Ramos (cell line): ENCODE results near the gene BARX2.

Source experiments
- in situ Hi-C: fragments of 300-500 bp; cut with MboI; formaldehyde crosslinking; loops from one replicate; pipeline ENCODE4 v1.14.3; 2022; ENCODE audit warnings: low sequenced_read_pairs; ENCODE audit not compliant: unreplicated experiment

BARX2 gene

GRCh38 chr11:129394709-129395108, 19.1 kb downstream of the BARX2 start:
- in situ Hi-C loops: no loop called here

DNA sequence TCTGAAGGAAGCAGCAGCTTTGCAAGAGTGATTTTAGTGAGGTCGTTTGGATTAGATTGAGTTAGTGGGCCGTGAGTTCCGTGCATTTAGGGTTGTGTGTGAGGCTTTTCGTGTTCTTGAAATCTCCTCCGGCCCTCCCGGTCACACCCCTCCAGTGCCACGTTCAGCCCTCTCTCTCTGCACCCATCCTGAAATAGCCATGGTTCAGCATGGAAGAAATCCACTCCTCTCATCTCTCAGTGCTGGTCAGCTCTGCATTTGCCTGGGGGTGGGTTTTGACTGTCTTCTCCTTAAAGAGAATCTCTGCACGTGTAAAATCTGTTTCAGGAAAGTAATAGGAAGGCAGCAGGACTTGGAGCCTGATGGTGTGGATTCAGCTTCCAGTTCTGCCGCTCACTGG, 19.8 kb downstream of the BARX2 start:
- in situ Hi-C loops: no loop called here

GRCh38 chr11:129395883-129396282, 20.2 kb downstream of the BARX2 start:
- in situ Hi-C loops: no loop called here

GRCh38 chr11:129396454-129396853, 20.8 kb downstream of the BARX2 start:
- in situ Hi-C loops: no loop called here

GRCh38 chr11:129402206-129403171, 26.8 kb downstream of the BARX2 start:
- in situ Hi-C loops: no loop called here

GRCh38 chr11:129404731-129405130, 29.1 kb downstream of the BARX2 start:
- in situ Hi-C loops: no loop called here

GRCh38 chr11:129408865-129409444, 33.3 kb downstream of the BARX2 start:
- in situ Hi-C loops: no loop called here

DNA sequence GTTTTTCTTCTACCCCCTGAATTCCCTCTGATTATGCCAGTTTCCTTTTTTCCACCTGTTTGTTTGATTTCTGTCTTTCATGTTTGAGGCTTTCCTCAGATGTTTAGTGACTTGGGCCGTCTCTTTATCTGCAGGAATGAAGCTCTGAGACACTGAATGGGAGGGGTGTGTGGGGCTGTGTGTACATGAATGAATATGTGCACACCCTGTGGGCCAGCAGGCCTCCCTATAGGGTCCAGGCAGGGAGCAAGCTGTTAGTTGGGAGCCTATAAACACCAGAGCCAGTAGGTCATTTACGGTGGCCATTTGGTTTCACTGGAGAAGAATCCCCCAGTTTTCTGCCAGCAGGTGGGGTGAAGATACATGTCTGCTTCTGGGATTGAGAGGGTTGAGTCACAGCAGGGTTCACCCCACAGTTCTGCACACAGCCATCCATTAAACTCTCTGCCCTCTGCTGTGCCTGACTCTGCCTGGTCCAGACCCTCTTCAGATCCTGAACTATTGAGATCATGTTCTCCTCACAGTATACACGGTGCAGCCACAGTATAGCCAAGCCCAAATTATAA, 34.8 kb downstream of the BARX2 start:
- in situ Hi-C loops: no loop called here

DNA sequence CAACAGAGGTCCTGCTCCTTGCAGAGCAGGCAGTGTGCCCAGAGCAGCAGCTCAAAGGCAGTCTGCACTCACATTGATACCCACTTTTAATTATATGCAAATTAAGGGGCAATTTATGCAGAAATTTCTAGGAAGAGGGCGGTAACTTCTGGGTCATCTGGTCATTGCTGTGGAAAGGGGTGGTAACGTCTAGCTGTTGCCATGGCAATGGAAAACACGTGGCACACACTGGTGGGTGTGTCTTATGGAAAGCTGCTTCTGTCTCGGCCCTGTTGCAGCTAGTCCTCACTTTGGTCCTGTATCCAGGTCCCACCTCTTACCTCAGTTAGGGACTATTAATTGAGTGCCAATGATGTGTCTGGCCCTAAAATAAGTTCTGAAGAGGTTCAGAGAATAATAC, 36.8 kb downstream of the BARX2 start:
- in situ Hi-C loops: no loop called here

DNA sequence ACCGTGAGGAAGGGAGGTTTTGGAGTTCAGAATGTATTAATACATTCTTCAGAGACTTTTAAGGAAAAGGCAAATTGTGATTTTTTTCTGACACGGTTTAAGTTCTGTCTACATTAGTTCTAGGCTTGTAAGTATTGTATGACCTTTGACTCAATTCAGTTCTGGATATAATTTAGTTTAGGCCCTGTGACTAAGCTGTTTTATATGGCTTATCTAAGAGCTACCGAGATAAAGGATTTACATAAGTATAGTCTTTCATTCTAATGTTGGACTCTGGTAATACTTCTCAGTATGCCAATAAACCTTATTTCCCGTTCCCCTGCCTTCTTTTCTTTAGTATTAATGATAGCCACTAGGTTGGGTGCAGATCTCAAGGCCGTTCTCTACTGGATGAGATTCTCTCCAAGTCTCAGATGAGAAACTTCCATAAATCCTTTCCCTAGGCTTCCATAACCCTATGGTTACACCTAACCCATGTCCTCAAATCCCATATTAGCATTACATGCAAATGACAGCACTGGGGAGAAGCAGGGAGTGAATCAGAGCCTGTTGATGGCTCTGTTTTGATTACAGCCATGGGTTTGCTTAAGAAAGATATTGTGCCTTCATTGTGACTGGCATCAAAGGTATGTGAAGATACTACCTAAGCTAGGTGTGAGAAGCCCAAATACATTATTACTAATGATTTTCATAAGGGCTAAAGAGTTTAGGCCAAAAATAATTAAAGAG, 38.7 kb downstream of the BARX2 start:
- in situ Hi-C loops: no loop called here

GRCh38 chr11:129416080-129416820, 40.6 kb downstream of the BARX2 start:
- in situ Hi-C loops: no loop called here

DNA sequence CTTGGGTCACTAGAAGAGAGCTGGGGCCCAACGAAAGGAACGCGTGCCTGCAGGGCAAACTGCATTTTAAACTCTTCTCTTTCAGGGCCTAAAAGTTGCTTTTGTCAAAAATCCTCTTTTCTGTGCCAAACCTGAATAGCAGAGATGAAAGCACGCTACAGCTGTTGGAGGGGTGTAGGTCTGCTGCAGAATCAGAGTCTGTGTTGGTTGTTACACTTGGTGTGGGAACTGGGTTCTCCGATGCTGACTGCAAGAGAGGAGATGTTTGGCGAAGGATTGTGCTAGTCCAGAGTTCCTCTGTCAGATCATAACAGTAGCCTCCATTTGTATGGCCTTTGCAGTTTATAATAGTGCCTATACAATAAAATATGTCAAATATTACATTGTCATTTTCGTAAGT, 41.8 kb downstream of the BARX2 start:
- in situ Hi-C loops: no loop called here

- in situ Hi-C loops: no loop called here
Measured at GRCh38 chr11:129418039-129418438, 42.4 kb downstream of the BARX2 start.

- in situ Hi-C loops: no loop called here
Measured at GRCh38 chr11:129419386-129419785, 43.7 kb downstream of the BARX2 start.

GRCh38 chr11:129423426-129423825, 47.8 kb downstream of the BARX2 start:
- in situ Hi-C loops: no loop called here

DNA sequence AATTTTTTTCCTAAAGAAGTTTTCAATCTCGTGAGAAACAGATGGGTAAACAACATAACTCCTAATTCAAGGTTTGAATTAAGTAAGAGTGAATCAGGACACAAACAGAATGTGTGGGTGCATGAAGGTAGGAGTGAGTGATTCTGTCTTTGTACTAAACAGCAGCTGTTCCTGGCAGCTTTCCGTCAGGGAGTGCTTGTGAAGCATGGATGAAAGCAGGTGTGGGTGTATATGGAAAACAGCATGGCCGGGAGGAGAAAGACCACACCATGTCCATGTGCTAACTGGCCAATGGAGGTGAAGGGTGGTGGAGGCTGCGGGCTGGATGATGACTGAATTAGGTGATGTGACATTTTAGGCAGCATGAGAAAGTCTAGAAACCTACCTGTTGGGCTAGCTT, 49.6 kb downstream of the BARX2 start:
- in situ Hi-C loops: no loop called here

DNA sequence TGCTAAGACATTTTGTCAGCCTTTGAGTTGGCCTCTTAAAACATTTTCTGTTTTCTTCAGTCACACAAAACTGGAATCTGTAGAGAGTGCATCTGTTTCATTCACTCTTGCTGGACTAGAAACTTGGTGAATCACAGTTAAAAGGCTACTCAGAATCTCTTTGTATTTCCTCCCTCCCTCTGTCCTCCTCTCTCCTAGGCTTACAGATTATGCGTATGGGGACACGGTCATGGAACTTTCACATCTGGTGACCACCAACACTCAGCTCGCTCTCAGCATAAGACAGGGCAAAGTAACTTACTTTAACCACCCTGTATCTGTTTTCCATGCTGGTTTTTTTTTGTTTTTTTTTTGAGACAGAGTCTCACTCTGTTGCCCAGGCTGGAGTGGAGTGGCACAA, 50.4 kb downstream of the BARX2 start:
- in situ Hi-C loops: no loop called here

DNA sequence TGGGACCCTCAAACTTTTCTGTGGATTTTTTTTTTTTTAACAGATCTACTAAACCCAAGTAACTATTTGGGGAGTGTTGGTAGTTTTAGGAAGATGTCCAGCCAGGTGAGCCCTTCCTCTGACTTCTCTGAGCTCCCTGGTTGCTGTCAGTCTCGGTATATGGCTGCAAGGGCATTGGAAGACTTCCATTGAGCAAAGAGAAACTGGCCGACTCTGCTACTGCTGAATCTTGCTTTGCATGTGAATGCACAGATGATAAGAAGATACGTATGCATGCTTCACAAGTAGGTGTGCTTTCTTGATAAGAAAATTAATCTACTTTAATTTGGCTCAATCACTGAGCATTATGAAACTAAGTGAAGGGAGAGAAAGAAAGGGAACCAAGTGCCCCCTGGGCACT, 51.1 kb downstream of the BARX2 start:
- in situ Hi-C loops: no loop called here

- in situ Hi-C loops: no loop called here
Measured at GRCh38 chr11:129427376-129427775, 51.7 kb downstream of the BARX2 start.

DNA sequence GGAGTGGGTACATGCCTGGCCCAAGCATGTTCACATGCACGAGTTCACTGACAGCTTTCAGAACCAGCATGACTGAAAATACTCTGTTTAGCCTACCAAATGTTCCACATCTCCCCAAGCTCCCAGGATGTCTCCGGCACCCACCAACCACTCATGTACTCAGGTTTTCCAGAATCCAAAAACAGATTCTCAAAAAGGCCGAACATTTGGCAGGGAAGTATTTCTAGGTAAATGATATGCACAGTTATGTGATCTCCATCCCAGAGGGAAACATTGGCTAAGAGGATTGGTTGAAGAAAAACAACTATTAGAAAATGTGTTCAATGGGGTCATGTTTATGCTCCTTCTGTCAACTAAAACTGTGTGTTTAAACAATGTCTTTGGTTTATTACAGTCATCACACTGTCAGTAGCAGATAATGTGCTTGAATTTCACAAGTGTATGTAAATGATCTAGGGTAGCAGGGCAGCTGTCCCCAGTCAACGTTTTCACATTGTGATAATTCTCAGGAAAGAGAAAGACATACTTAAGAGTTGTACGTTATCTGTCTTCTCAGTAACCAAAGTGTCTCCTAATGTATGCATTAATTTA, 52.3 kb downstream of the BARX2 start:
- in situ Hi-C loops: no loop called here
